Measurements from ENCODE around the gene NFIA.
"Not testable (repeated sequence)": the region's sequence is repeated elsewhere in the genome, so short reads cannot be mapped to it uniquely, and the experiment has no call there.

Gene NFIA

GRCh38 chr1:61273167-61273705 lies 190.9 kb downstream of the NFIA start:
- DNase-seq (ENCODE audit: low read depth): no peak

- DNase-seq (ENCODE audit: low read depth): no peak
Measured at GRCh38 chr1:61273861-61274260, 191.5 kb downstream of the NFIA start.

GRCh38 chr1:61274939-61275338 lies 192.6 kb downstream of the NFIA start:
- no peak for DNase-seq (ENCODE audit: low read depth)

GRCh38 chr1:61276246-61276645 lies 193.9 kb downstream of the NFIA start:
- no peak for DNase-seq (ENCODE audit: low read depth)

GRCh38 chr1:61277121-61277690 lies 194.8 kb downstream of the NFIA start:
- no peak for DNase-seq (ENCODE audit: low read depth)

GRCh38 chr1:61278503-61278902 lies 196.1 kb downstream of the NFIA start:
- DNase-seq (ENCODE audit: low read depth): not testable (repeated sequence)

GRCh38 chr1:61278966-61279365 lies 196.6 kb downstream of the NFIA start:
- DNase-seq (ENCODE audit: low read depth): no peak

- DNase-seq (ENCODE audit: low read depth): no peak
Measured at GRCh38 chr1:61279570-61279969, 197.2 kb downstream of the NFIA start.

GRCh38 chr1:61280452-61280851 lies 198.1 kb downstream of the NFIA start:
- DNase-seq (ENCODE audit: low read depth): no peak

- no peak for DNase-seq (ENCODE audit: low read depth)
Measured at GRCh38 chr1:61282387-61282786, 200.0 kb downstream of the NFIA start.

- DNase-seq (ENCODE audit: low read depth): no peak
Measured at GRCh38 chr1:61284248-61284854, 202.0 kb downstream of the NFIA start.

- no peak for DNase-seq (ENCODE audit: low read depth)
Measured at GRCh38 chr1:61284936-61285335, 202.6 kb downstream of the NFIA start.

GRCh38 chr1:61285371-61285885 lies 203.1 kb downstream of the NFIA start:
- DNase-seq (ENCODE audit: low read depth): no peak

- no peak for DNase-seq (ENCODE audit: low read depth)
Measured at GRCh38 chr1:61287014-61287413, 204.7 kb downstream of the NFIA start.

- no peak for DNase-seq (ENCODE audit: low read depth)
Measured at GRCh38 chr1:61287734-61288133, 205.4 kb downstream of the NFIA start.

GRCh38 chr1:61289232-61290098 lies 207.1 kb downstream of the NFIA start:
- DNase-seq (ENCODE audit: low read depth): no peak

- DNase-seq (ENCODE audit: low read depth): no peak
Measured at GRCh38 chr1:61290525-61290924, 208.2 kb downstream of the NFIA start.

GRCh38 chr1:61293197-61293596 lies 210.8 kb downstream of the NFIA start:
- DNase-seq (ENCODE audit: low read depth): no peak

- DNase-seq (ENCODE audit: low read depth): no peak
Measured at GRCh38 chr1:61293986-61294504, 211.7 kb downstream of the NFIA start.

GRCh38 chr1:61294930-61295329 lies 212.6 kb downstream of the NFIA start:
- no peak for DNase-seq (ENCODE audit: low read depth)

- no peak for DNase-seq (ENCODE audit: low read depth)
Measured at GRCh38 chr1:61295818-61296537, 213.6 kb downstream of the NFIA start.

GRCh38 chr1:61297887-61298286 lies 215.5 kb downstream of the NFIA start:
- DNase-seq (ENCODE audit: low read depth): no peak

Data from activated gamma-delta T cell treated with anti-CD3 and anti-CD28 coated beads, Interleukin-2, amount 50 U/mL, for 16 hours (primary cell).